Mesenchymal stem cell (in vitro differentiated cells and primary cell): ENCODE measurements around the gene PDP2. TPM values are rescaled to one million over a fixed set of nuclear protein-coding genes. Genes with fewer than 3 reads are reported as not detected.

Source experiments
- DNase-seq: peaks from one replicate; pipeline ENCODE4 v3.0.0-alpha.2; 2013
- H2AFZ ChIP-seq: one replicate; pipeline ENCODE4 v1.6.1; 2013; ENCODE audit warnings: low read depth, mild to moderate bottlenecking, control low read depth, inconsistent platforms, low read length, moderate library complexity
- H2AK5ac ChIP-seq: 2 replicates; pipeline ENCODE4 v1.6.1; 2013; ENCODE audit warnings: low read length, moderate library complexity, mild to moderate bottlenecking, inconsistent platforms; ENCODE audit not compliant: severe bottlenecking
- H2BK120ac ChIP-seq: one replicate; pipeline ENCODE4 v1.6.1; 2013; ENCODE audit warnings: low read depth, mild to moderate bottlenecking, inconsistent platforms, low read length, moderate library complexity
- H2BK12ac ChIP-seq, 2 experiments: one replicate each; pipeline ENCODE4 v1.6.1; 2013; ENCODE audit warnings: inconsistent platforms in 2 of 2, low read length in 2 of 2, mild to moderate bottlenecking in 2 of 2, moderate library complexity in 2 of 2, control low read depth in 1 of 2
- H2BK15ac ChIP-seq: one replicate; pipeline ENCODE4 v1.6.1; 2013; ENCODE audit warnings: mild to moderate bottlenecking, low read depth, inconsistent platforms; ENCODE audit not compliant: poor library complexity, severe bottlenecking
- H2BK5ac ChIP-seq: 2 replicates; pipeline ENCODE4 v1.6.1; 2013; ENCODE audit warnings: low read depth, mild to moderate bottlenecking, low read length, control low read depth, inconsistent platforms; ENCODE audit not compliant: poor library complexity, severe bottlenecking
- H3K14ac ChIP-seq, 2 experiments: one replicate each; pipeline ENCODE4 v1.6.1; 2013; ENCODE audit warnings: inconsistent platforms in 2 of 2, low read length in 2 of 2, control low read depth in 1 of 2, mild to moderate bottlenecking in 1 of 2, moderate library complexity in 1 of 2
- H3K18ac ChIP-seq, 2 experiments: one replicate each; pipeline ENCODE4 v1.6.1; 2013; ENCODE audit warnings: inconsistent platforms in 2 of 2, low read length in 2 of 2, control low read depth in 1 of 2, low read depth in 1 of 2, mild to moderate bottlenecking in 1 of 2
- H3K23ac ChIP-seq, 2 experiments: one replicate each; pipeline ENCODE4 v1.6.1; 2013; ENCODE audit warnings: inconsistent platforms in 2 of 2, low read length in 2 of 2, mild to moderate bottlenecking in 2 of 2, moderate library complexity in 2 of 2, control low read depth in 1 of 2
- H3K27ac ChIP-seq: 2 replicates; pipeline ENCODE4 v1.5.1; 2013; ENCODE audit warnings: mild to moderate bottlenecking, moderate library complexity, low read length, control low read depth, inconsistent platforms; ENCODE audit not compliant: poor library complexity, severe bottlenecking
- H3K27me3 ChIP-seq, 2 experiments: 2 replicates each; pipeline versions ENCODE4 v1.6.1 to v1.7.0; 2013; ENCODE audit warnings: low read length in 2 of 2, mild to moderate bottlenecking in 2 of 2, moderate library complexity in 2 of 2, control low read depth in 1 of 2, inconsistent platforms in 1 of 2; ENCODE audit not compliant: control insufficient read depth in 1 of 2, insufficient read depth in 1 of 2
- H3K36me3 ChIP-seq, 2 experiments: 2 replicates each; pipeline versions ENCODE4 v1.6.1 to v1.7.0; 2013; ENCODE audit warnings: low read length in 2 of 2, control low read depth in 1 of 2, inconsistent platforms in 1 of 2, low read depth in 1 of 2, mild to moderate bottlenecking in 1 of 2; ENCODE audit not compliant: insufficient read depth in 2 of 2, control insufficient read depth in 1 of 2
- H3K4ac ChIP-seq, 2 experiments: one replicate each; pipeline ENCODE4 v1.6.1; 2013; ENCODE audit warnings: inconsistent platforms in 2 of 2, low read length in 2 of 2, mild to moderate bottlenecking in 2 of 2, moderate library complexity in 2 of 2, control low read depth in 1 of 2, low read depth in 1 of 2
- H3K4me1 ChIP-seq: 2 replicates; pipeline ENCODE4 v1.6.1; 2013; ENCODE audit warnings: low read depth, low read length, control low read depth; ENCODE audit not compliant: control insufficient read depth, insufficient read depth
- H3K4me2 ChIP-seq: 2 replicates; pipeline ENCODE4 v1.6.1; 2013; ENCODE audit warnings: low read length, mild to moderate bottlenecking, inconsistent platforms; ENCODE audit not compliant: poor library complexity, severe bottlenecking
- H3K4me3 ChIP-seq, 2 experiments: 2 replicates each; pipeline versions ENCODE4 v1.5.1 to v1.7.0; 2013; ENCODE audit warnings: low read length in 2 of 2, mild to moderate bottlenecking in 2 of 2, control low read depth in 1 of 2, low read depth in 1 of 2; ENCODE audit not compliant: insufficient read depth in 1 of 2
- H3K79me1 ChIP-seq: replicated peaks from 2 replicates; pipeline ENCODE4 v1.6.1; 2013; ENCODE audit warnings: mild to moderate bottlenecking, control low read depth, low read length, inconsistent platforms; ENCODE audit not compliant: poor library complexity, severe bottlenecking
- H3K9ac ChIP-seq: 2 replicates; pipeline ENCODE4 v1.7.0; 2013; ENCODE audit warnings: mild to moderate bottlenecking, low read length, moderate library complexity
- H3K9me3 ChIP-seq: 2 replicates; pipeline ENCODE4 v1.7.0; 2013; ENCODE audit warnings: mild to moderate bottlenecking, low read length; ENCODE audit not compliant: control insufficient read depth
- H4K8ac ChIP-seq: one replicate; pipeline ENCODE4 v1.6.1; 2013; ENCODE audit warnings: inconsistent platforms, mild to moderate bottlenecking, low read length, moderate library complexity
- H4K91ac ChIP-seq: one replicate; pipeline ENCODE4 v1.6.1; 2013; ENCODE audit warnings: mild to moderate bottlenecking, low read length, inconsistent platforms
- WGBS: methylation state at CpG from one replicate; pipeline ENCODE4 v1.1.7; 2013; ENCODE audit warnings: mixed read lengths; 5-methylcytosine and 5-hydroxymethylcytosine counted together
- polyA plus RNA-seq, 2 experiments: library from polyadenylated mRNA; stranded (reverse); fragments of 200-250 nt; gene quantifications; one replicate each; pipeline ENCODE4 v1.2.3, GENCODE V29; 2013

PDP2 gene, protein sequence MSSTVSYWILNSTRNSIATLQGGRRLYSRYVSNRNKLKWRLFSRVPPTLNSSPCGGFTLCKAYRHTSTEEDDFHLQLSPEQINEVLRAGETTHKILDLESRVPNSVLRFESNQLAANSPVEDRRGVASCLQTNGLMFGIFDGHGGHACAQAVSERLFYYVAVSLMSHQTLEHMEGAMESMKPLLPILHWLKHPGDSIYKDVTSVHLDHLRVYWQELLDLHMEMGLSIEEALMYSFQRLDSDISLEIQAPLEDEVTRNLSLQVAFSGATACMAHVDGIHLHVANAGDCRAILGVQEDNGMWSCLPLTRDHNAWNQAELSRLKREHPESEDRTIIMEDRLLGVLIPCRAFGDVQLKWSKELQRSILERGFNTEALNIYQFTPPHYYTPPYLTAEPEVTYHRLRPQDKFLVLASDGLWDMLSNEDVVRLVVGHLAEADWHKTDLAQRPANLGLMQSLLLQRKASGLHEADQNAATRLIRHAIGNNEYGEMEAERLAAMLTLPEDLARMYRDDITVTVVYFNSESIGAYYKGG
- 7.9 TPM for polyA plus RNA-seq (2013, experiment 1 of 2)
- 7.3 TPM for polyA plus RNA-seq (2013, experiment 2 of 2)

DNA sequence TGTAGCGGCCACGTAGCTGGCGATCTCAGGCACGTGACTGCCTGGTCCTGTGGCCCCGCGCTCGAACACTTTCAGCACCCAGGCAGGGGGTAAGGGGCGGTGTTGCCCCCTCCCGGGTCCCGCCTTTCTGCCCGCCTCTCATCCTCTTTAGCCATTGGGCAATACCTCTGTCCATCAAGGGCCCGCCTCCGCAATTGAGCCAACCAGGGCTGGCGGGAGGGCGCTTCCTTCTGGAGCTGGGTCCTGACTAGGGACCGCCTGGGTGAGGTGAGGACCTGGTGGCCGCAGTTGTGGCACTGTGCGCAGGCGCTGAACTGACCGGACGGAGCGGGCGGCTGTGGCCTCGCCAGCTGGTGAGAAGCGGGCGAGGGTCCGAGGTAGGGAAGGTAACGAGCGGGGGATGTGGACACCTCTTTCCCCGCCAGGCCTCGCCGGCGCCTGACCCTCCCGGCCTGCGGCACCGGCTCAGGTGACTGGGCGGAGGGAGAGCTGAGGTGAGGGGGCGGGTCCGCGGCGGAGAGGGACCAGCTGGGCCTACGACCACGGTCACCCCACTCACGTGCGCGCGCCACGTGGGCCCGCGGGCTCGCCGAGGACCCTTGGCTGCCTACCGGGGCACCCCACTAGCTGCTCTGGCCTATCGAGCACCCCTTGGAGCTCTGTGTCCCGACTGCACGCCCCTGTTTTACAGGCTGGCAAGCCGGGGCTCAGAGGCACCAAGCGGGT, at the start of gene PDP2:
Gene PDP2 (plus strand): TSS at position 228 of the 726 bp plus-strand sequence. CDS start 3,770 bp downstream, outside the sequence.
- Histone ChIP-seq H2BK5ac (no peak within 1 kb of the TSS), H2AFZ (peak within 1 kb of the TSS; percentile 58), H4K91ac (peak within 1 kb of the TSS; percentile 24), H3K36me3 (peaks cover 12 to 17% of the 10 kb centered on the region in 2 experiments), H3K4me3 (peak within 1 kb of the TSS; percentile 65 to 97), H3K27ac (no peak within 1 kb of the TSS), H2BK15ac (no peak within 1 kb of the TSS), H3K4me2 (peak within 1 kb of the TSS; percentile 83), H3K18ac (peak within 1 kb of the TSS; percentile 88 to 89), H3K4me1 (peaks cover 15% of the 10 kb centered on the region), H3K9me3 (no peaks in the 10 kb centered on the region), H3K4ac (peak within 1 kb of the TSS in 1 of 2 experiments; percentile 69), H3K27me3 (no peaks in the 10 kb centered on the region), H2BK12ac (peak within 1 kb of the TSS; percentile 35 to 91), H2BK120ac (no peak within 1 kb of the TSS), H3K14ac (peak within 1 kb of the TSS in 1 of 2 experiments; percentile 15), H4K8ac (peak within 1 kb of the TSS; percentile 57), H3K23ac (peak within 1 kb of the TSS in 1 of 2 experiments; percentile 0), H2AK5ac (peak within 1 kb of the TSS; percentile 24), H3K79me1 (peaks cover 26% of the 10 kb centered on the region), H3K9ac (peak within 1 kb of the TSS; percentile 93)
- DNase-seq: peak; percentile 96
- 0% methylated on average over 50 of the region's 58 CpGs for WGBS

DNA sequence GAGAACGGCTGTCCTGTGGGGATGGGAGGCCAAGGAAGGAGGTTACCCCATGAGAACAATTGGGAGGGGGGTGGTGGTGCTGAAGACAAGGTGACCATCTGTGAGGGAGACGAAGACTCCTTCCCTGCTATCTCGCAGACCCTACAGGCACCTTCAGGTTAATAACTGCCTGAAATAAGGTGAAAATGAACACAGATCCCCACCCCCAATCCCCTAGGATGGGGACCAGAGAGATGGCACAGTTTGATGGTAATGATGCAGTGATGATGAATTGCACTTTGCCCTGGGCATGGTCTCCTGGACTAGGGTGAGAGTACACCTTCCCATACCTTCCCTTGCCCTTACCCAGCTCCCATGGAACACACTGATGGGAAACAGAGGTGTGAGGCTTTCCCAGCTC, 48.1 kb upstream of the PDP2 start:
- no peak overlapping the region for H3K9ac ChIP-seq
- H2BK120ac ChIP-seq: no peak overlapping the region
- no peak overlapping the region for H4K8ac ChIP-seq
- H3K4me3 ChIP-seq: no peak overlapping the region
- peaks cover 6 to 8% of the 10 kb centered on the region in 2 experiments for H3K36me3 ChIP-seq
- H3K18ac ChIP-seq: no peak overlapping the region
- H3K23ac ChIP-seq: no peak overlapping the region
- no peak for DNase-seq
- H3K79me1 ChIP-seq: peaks cover 6% of the 10 kb centered on the region
- H3K9me3 ChIP-seq: no peaks in the 10 kb centered on the region
- H3K27ac ChIP-seq: no peak overlapping the region
- no peak overlapping the region for H3K4ac ChIP-seq
- H4K91ac ChIP-seq: no peak overlapping the region
- no peak overlapping the region for H2AFZ ChIP-seq
- H2BK12ac ChIP-seq: peak overlapping the region in 1 of 2 experiments; percentile 47
- no peak overlapping the region for H3K4me2 ChIP-seq
- no peak overlapping the region for H2BK15ac ChIP-seq
- no CpG with 5 or more reads among the region's 3 CpGs for WGBS
- peaks cover 0 to 3% of the 10 kb centered on the region in 2 experiments for H3K27me3 ChIP-seq
- H2AK5ac ChIP-seq: no peak overlapping the region
- H3K14ac ChIP-seq: no peak overlapping the region
- H2BK5ac ChIP-seq: no peak overlapping the region
- H3K4me1 ChIP-seq: peaks cover 7% of the 10 kb centered on the region

DNA sequence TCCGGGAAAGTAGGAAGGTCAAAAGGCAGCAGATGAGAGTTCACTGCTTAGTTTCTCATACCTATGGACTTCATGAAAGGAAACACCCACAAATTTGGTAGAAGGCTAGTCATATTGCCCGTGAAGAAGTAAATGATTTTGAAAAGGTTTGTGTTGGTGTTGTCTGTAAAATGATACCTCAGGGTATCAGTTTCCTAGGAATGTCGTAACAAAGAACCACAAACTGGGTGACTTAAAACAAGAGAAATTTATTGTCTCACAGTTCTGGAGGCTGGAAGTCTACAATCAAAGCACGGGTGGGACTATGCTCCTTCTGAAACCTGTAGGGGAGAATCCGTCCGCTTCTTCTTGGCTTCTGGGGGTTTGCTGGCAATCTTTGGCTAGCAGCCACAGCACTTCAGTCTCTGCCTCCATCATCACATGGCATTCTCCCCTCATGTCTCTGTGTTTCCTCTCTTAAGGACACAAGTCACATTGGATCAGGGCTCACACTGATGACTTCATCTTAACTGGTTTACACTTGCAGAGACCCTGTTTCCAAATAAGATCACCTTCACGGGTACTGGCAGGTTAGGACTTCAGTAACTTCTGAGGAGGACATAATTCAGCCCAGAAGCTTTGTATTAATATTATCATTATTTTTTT, 47.5 kb upstream of the PDP2 start:
- no peak overlapping the region for H3K4me2 ChIP-seq
- H3K4me1 ChIP-seq: peaks cover 7% of the 10 kb centered on the region
- 84% methylated on average over 6 of the region's 7 CpGs for WGBS
- H3K9me3 ChIP-seq: no peaks in the 10 kb centered on the region
- H3K14ac ChIP-seq: no peak overlapping the region
- no peak overlapping the region for H3K4me3 ChIP-seq
- H3K23ac ChIP-seq: no peak overlapping the region
- no peak overlapping the region for H4K91ac ChIP-seq
- H2AFZ ChIP-seq: no peak overlapping the region
- no peak overlapping the region for H3K18ac ChIP-seq
- peaks cover 2 to 7% of the 10 kb centered on the region in 2 experiments for H3K36me3 ChIP-seq
- H3K4ac ChIP-seq: no peak overlapping the region
- peaks cover 6% of the 10 kb centered on the region for H3K79me1 ChIP-seq
- H2BK120ac ChIP-seq: no peak overlapping the region
- no peak overlapping the region for H2BK5ac ChIP-seq
- H2AK5ac ChIP-seq: no peak overlapping the region
- H2BK15ac ChIP-seq: no peak overlapping the region
- no peak overlapping the region for H2BK12ac ChIP-seq
- no peak overlapping the region for H3K9ac ChIP-seq
- peaks cover 0 to 3% of the 10 kb centered on the region in 2 experiments for H3K27me3 ChIP-seq
- H3K27ac ChIP-seq: no peak overlapping the region
- H4K8ac ChIP-seq: no peak overlapping the region
- no peak for DNase-seq
